ENCODE data around the gene USH2A.

DNA sequence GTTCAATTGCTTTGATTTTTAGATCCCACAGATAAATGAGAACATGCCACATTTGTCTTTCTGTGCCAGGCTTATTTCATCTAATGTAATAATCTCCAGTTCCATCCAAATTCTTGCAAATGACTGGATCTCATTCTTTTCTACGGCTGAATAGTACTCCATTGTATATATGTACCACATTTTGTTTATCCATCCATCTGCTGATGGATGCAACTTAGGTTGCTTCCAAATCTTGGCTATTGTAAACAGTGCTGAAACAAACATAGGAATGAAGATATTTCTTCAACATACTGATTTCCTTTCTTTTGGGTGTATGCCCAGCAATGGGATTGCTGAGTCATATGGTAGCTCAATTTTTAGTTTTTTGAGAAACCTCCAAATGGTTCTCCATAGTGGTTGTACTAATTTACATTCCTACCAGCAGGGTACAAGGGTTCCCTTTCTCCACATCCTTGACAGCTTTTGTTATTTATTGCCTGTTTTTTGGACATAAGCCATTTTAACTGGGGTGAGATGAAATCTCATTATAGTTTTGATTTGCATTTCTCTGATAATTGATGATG is 511.8 kb downstream of the USH2A start:
- TF ChIP-seq CTCF (IDR thresholded peaks at IDR 0.05): no peak
- no peak for TF ChIP-seq POLR2A (IDR thresholded peaks at IDR 0.05)

Measured in gastroesophageal sphincter (tissue), 3 donors.